DMS53 (cell line): ENCODE measurements around the gene E4F1.
"Not testable (repeated sequence)": the region's sequence is repeated elsewhere in the genome, so short reads cannot be mapped to it uniquely, and the experiment has no call there.

Source experiments
- DNase-seq: peaks from one replicate; lab custom pipeline; 2025; lab: John Stamatoyannopoulos, UW

The E4F1 gene

DNA sequence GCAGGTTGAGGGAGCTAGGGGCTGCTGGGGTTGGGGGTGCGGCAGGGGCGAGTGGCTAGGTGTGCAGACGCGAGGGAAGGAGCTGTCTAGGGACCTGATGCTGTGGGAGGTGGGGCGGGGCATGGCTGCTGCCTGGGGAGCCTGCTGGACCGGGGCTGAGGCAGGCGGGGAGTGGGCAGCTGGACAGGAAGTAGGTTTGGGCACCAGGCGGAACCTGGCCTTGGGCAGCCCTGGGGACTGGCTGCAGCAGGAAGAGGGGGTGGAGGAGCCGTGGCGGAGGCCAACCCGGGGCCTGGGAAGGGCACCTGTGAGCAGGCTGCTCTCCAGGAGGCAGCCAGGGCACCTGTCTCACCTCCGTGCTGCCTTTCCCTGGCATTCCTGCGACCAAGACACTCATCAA, 7.0 kb downstream of the E4F1 start:
- peak; percentile 79 for DNase-seq

- DNase-seq: peak; percentile 94
Observed at GRCh38 chr16:2231016-2231931, 7.9 kb downstream of the E4F1 start.

DNA sequence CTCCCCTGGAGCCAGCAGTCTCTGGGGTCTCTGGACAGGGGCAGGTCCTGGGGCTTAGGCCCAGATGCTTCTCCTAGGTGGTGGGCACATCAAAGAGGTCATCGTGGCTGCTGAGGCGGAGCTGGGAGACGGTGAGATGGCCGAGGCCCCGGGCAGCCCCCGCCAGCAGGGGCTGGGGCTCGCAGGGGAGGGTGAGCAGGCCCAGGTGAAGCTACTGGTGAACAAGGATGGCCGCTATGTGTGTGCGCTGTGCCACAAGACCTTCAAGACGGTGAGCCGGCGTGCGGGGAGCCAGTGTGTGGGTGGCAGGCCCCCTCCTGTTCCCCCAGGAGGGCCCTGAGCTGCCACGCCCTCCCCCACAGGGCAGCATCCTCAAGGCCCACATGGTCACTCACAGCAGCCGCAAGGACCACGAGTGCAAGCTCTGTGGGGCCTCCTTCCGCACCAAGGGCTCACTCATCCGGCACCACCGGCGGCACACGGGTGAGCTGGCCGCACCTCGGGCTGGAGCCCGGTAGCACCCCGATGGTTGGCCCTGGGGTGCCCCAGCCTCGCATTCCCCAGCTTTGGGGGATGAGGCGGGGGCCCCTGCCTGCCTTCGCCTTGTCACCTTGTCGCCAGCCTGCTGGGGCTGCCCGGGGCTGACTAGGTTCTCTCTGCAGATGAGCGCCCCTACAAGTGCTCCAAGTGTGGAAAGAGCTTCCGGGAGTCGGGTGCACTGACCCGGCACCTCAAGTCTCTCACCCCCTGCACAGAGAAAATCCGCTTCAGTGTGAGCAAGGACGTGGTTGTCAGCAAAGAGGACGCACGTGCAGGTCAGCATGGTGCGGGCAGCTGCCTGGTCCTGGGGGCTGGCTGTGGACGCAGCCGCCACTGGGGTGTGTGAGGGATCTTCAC, 9.0 kb downstream of the E4F1 start:
- DNase-seq: no peak

- no peak for DNase-seq
Observed at GRCh38 chr16:2233046-2233775, 9.8 kb downstream of the E4F1 start.

DNA sequence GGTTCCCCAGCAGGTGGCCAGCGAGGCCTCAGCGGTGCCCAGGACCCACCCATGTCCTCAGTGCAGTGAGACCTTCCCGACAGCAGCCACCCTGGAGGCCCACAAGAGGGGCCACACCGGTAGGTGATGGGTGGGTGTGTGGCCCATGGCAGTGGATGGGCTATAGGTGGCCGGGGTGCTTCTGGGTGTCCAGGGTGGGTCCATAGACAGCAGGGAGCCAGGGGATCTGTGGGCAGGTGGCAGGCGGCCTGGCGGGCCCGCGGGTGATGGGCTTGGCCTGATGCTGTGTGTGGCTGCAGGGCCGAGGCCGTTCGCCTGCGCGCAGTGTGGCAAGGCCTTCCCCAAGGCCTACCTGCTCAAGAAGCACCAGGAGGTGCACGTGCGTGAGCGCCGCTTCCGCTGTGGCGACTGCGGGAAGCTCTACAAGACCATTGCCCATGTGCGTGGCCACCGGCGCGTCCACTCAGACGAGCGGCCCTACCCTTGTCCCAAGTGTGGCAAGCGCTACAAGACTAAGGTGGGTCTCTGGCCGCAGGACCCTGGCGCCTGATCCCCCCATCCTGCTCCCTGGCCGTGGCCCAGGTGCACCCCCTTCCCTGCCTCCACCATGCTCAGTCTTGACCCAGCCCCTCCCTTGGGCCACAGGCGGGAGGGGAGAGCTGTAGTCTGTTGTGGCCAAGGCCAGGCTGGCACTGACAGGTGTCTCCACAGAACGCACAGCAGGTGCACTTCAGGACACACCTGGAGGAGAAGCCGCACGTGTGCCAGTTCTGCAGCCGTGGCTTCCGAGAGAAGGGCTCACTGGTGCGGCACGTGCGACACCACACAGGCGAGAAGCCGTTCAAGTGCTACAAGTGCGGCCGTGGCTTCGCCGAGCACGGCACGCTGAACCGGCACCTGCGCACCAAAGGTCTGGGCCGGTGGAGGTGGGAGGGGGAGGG, 10.8 kb downstream of the E4F1 start:
- peak; percentile 96 for DNase-seq

GRCh38 chr16:2234813-2235170, 11.4 kb downstream of the E4F1 start:
- no peak for DNase-seq

DNA sequence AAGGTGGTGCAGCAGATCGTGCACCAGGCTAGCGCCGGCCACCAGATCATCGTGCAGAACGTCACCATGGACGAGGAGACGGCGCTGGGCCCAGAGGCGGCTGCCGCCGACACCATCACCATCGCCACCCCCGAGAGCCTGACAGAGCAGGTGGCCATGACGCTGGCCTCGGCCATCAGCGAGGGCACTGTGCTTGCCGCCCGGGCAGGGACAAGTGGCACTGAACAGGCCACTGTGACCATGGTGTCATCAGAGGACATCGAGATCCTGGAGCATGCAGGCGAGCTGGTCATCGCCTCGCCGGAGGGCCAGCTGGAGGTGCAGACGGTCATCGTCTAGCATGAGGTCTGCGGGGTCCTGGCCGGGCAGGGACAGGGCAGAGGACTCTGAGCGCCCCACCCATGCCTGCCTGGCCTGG, 11.9 kb downstream of the E4F1 start:
- no peak for DNase-seq

GRCh38 chr16:2235695-2236336, 12.4 kb downstream of the E4F1 start:
- DNase-seq: no peak

- DNase-seq: peak; percentile 47
Observed at GRCh38 chr16:2236337-2237101, 13.1 kb downstream of the E4F1 start, which contains the start of gene DNASE1L2. DNASE1L2 (plus strand) TSS chr16:2236444; CDS start chr16:2236817, 373 bp downstream.

DNA sequence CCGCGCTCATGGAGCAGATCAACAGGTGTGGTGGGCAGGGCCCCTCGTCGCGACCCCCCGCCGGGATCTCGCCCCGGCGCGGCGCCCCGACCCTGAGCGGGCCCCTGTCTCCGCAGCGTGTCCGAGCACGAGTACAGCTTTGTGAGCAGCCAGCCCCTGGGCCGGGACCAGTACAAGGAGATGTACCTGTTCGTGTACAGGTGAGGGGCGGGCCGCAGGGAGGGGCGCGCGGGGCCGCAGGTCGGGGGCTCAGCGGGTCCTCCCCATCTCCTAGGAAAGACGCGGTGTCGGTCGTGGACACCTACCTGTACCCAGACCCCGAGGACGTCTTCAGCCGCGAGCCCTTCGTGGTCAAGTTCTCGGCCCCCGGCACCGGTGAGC, 13.7 kb downstream of the E4F1 start:
- DNase-seq: no peak

GRCh38 chr16:2237493-2238149, 14.2 kb downstream of the E4F1 start:
- DNase-seq: no peak

DNA sequence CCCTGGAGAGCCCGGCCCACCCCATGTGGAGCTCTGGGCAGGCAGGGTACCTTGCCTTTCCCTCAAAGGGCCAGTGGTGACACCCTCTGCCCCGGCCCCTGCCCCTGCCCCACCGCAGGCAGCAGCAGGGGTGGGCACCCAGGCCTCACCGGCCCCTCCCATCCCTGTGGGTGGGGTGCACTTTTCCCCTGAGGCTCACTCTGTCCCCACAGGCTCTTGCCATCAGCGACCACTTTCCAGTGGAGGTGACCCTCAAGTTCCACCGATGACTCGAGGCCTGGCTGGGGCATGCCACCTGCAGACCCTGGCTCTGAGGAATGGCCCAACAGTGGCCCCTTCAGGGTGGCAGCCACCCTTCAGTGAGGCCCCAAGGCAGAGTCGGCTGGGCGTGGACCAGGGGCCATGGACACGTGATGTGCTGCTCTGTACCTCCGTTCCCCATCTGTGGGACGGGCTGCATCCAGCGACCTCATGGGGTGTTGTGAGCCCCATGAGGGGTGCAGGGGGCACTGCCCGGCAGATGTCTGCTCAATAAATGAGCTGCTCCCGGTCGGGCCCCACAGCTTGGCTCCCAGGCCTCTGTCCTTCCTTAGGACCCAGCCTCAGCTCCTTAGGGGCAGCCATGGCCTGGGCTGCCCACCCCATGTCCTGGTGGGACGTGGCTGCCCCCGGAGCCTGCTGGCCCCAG, 14.9 kb downstream of the E4F1 start:
- peak; percentile 20 for DNase-seq

GRCh38 chr16:2238838-2239675, 15.7 kb downstream of the E4F1 start:
- DNase-seq: peak; percentile 82

- not testable (repeated sequence) for DNase-seq
Observed at GRCh38 chr16:2240331-2240730, 16.9 kb downstream of the E4F1 start.

DNA sequence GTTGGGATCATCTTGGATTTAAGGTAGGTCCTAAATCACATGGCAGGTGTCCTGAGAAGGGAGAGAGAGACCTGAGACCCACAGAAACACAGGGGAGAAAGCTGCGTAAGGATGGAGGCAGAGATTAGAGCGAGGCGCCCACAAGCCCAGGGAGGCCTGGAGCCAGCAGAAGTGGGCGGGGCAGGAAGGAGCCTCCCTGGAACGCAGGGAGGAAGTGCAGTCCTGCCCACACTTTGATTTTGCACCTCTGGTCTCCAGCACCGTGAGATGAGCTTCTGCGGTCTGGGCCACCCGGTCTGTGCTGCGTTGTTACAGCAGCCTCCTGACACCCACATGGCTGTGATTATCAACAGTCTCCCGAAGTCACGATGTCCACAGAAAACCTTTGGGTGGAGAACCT, 19.2 kb downstream of the E4F1 start:
- DNase-seq: no peak

DNA sequence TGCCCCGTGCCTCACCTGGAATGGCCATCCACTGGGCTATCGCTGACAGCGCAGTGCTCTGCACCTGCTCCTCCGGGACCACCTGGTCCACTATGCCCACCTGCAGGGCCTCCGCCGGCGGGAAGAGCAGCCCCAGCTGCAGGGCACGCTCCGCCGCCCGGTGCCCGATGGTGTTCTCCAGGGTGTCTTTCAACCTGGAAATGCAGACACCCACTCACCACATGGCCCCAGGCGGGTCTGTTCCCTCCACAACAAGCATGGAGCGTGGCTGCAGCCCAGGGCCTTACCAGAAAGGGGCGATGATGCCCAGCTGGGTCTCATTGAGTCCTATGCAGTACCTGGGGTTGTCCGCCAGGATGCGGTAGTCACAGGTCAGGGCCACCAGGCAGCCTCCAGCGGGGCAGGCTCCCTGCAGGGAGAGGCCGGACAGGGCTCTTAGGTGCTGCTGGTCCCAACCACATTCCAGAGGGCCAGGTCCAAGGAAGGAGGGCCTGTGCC, 19.7 kb downstream of the E4F1 start:
- DNase-seq: peak; percentile 33

- DNase-seq: no peak
Observed at GRCh38 chr16:2243781-2244180, 20.4 kb downstream of the E4F1 start.
